ENCODE data around the gene VPS52.

DNA sequence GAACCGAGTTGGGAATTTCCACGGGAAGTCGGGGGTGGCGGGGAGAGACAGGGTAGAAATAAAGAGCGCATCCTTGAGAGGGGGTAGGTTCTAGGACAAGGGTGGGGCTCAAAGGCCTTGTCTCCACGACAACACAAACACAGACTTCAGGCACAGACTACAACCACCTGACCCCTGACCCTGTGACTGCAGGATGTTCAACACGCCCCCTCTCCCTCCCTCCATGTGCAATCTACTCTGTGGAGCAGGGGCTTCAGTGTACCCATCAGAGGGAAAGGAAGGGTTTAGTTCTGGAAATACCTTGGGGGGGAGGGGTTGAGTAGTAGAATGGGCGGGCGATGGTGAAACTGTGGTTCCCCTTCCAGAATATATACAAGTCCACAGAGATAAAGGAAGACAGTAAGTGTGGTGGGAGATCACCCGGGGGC, 42.9 kb upstream of the VPS52 start:
- TF ChIP-seq POLR2A (IDR thresholded peaks at IDR 0.05): no peak
- TF ChIP-seq CTCF (IDR thresholded peaks at IDR 0.05): no peak
- no peak for TF ChIP-seq POLR2AphosphoS5 (IDR thresholded peaks at IDR 0.05)
